Measurements from ENCODE around the gene TRIM56.

DNA sequence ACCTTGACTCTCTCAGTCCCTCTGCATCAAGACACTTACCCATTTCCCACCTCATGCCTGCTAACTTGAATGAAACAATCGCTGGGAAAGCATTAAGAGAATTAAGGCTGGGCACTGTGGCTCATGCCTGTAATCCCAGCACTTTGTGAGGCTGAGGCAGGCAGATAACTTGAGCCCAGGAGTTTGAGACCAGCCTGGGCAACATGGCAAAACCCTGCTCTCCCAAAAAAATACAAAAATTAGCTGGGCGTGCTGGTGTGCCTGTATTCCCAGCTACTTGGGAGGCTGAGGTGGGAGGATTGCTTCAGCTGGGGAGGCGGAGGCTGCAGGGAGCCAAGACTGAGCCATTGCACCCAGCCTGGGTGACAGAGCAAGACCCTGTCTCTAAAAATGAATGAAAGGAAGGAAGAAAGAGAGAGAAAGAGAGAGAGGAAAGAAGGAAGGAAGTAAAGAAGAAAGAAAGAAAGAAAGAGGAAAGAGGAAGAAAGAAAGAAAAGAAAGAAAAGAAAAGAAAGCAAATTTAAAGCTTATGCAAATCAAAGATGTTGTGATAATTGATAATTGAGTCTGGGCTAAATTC, 42.3 kb downstream of the TRIM56 start:
- TF ChIP-seq POLR2A (IDR thresholded peaks at IDR 0.05) (no peak), EP300 (IDR thresholded peaks at IDR 0.05) (no peak)
- TF ChIP-seq, protein P1, sequence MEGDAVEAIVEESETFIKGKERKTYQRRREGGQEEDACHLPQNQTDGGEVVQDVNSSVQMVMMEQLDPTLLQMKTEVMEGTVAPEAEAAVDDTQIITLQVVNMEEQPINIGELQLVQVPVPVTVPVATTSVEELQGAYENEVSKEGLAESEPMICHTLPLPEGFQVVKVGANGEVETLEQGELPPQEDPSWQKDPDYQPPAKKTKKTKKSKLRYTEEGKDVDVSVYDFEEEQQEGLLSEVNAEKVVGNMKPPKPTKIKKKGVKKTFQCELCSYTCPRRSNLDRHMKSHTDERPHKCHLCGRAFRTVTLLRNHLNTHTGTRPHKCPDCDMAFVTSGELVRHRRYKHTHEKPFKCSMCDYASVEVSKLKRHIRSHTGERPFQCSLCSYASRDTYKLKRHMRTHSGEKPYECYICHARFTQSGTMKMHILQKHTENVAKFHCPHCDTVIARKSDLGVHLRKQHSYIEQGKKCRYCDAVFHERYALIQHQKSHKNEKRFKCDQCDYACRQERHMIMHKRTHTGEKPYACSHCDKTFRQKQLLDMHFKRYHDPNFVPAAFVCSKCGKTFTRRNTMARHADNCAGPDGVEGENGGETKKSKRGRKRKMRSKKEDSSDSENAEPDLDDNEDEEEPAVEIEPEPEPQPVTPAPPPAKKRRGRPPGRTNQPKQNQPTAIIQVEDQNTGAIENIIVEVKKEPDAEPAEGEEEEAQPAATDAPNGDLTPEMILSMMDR (IDR thresholded peaks at IDR 0.05), result no peak
